ENCODE results near the gene SLC39A7. TPM values are rescaled to one million over a fixed set of nuclear protein-coding genes. Genes with fewer than 3 reads are reported as not detected.

The SLC39A7 gene
- total RNA-seq, 2 donors from 2014 or later, result 123 to 163 TPM

DNA sequence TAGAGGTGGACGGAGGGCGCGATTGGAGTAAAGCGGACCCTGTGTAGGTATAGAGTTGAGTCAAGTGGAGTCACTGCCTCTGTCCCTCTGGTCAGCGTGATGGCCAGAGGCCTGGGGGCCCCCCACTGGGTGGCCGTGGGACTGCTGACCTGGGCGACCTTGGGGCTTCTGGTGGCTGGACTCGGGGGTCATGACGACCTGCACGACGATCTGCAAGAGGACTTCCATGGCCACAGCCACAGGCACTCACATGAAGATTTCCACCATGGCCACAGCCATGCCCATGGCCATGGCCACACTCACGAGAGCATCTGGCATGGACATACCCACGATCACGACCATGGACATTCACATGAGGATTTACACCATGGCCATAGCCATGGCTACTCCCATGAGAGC is 479 bp downstream of the SLC39A7 start:
- Histone ChIP-seq H3K27me3 (ENCODE audit: control insufficient read depth, insufficient read depth, low read length, poor library complexity, severe bottlenecking) (no peaks in the 10 kb centered on the region), H3K9me3 (ENCODE audit: control insufficient read depth, low read length) (no peaks in the 10 kb centered on the region), H3K27ac (ENCODE audit: low read depth, low read length) (peak overlapping the region; percentile 95), H3K4me1 (ENCODE audit: control insufficient read depth, insufficient read depth, low read length) (peaks cover 7% of the 10 kb centered on the region), H3K4me3 (ENCODE audit: low read length) (peak overlapping the region; percentile 99), H3K36me3 (ENCODE audit: control insufficient read depth, insufficient read depth, low read length) (peaks cover 32% of the 10 kb centered on the region), H3K9ac (ENCODE audit: extremely low read depth, low read length, poor library complexity, severe bottlenecking) (peak overlapping the region; percentile 99)
- 7% methylated on average over 8 to 14 of the region's 14 CpGs for WGBS, 2 experiments (ENCODE audit: insufficient coverage in 1 of 2, insufficient read length in 1 of 2)
- H3K27me3 Mint-ChIP-seq (ENCODE audit: insufficient read depth), result peaks cover 10% of the 10 kb centered on the region
- DNase-seq, result no peak
- peaks cover 30% of the 10 kb centered on the region for H3K4me1 Mint-ChIP-seq
- H3K9me3 Mint-ChIP-seq, result no peaks in the 10 kb centered on the region
- peaks cover 32% of the 10 kb centered on the region for H3K36me3 Mint-ChIP-seq (ENCODE audit: low read depth)
- peak overlapping the region; percentile 99 for H3K27ac Mint-ChIP-seq
- H3K4me3 Mint-ChIP-seq, result peak overlapping the region; percentile 96
- TF ChIP-seq, protein P1, sequence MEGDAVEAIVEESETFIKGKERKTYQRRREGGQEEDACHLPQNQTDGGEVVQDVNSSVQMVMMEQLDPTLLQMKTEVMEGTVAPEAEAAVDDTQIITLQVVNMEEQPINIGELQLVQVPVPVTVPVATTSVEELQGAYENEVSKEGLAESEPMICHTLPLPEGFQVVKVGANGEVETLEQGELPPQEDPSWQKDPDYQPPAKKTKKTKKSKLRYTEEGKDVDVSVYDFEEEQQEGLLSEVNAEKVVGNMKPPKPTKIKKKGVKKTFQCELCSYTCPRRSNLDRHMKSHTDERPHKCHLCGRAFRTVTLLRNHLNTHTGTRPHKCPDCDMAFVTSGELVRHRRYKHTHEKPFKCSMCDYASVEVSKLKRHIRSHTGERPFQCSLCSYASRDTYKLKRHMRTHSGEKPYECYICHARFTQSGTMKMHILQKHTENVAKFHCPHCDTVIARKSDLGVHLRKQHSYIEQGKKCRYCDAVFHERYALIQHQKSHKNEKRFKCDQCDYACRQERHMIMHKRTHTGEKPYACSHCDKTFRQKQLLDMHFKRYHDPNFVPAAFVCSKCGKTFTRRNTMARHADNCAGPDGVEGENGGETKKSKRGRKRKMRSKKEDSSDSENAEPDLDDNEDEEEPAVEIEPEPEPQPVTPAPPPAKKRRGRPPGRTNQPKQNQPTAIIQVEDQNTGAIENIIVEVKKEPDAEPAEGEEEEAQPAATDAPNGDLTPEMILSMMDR (conservative IDR thresholded peaks at IDR 0.05), result peak; percentile 22

DNA sequence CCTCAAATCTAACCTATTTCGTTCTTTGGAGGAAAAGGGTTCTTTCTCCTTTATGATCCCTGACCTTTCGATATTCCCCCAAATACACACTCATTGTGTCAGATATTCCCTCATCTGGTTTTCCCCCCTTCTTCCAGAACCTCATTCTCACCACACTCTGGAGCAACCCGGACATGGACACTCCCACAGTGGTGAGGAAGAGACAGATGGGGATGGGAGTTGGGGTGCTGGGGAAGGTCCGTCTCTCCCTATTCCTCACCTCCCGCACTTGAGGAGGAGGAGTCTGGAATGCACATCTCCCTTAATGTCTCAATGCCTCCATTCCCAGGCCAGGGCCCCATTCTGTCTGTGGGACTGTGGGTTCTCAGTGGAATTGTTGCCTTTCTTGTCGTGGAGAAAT is 1.3 kb downstream of the SLC39A7 start:
- peak overlapping the region; percentile 99 for H3K27ac Mint-ChIP-seq
- WGBS, 2 experiments (ENCODE audit: insufficient coverage in 1 of 2, insufficient read length in 1 of 2), result 86 to 91% methylated on average over 2 to 5 of the region's 6 CpGs
- no peaks in the 10 kb centered on the region for H3K9me3 Mint-ChIP-seq
- peak overlapping the region; percentile 99 for H3K4me3 ChIP-seq (ENCODE audit: low read length)
- H3K36me3 Mint-ChIP-seq (ENCODE audit: low read depth), result peaks cover 26% of the 10 kb centered on the region
- H3K4me1 ChIP-seq (ENCODE audit: control insufficient read depth, insufficient read depth, low read length), result peaks cover 7% of the 10 kb centered on the region
- H3K9ac ChIP-seq (ENCODE audit: extremely low read depth, low read length, poor library complexity, severe bottlenecking), result peak overlapping the region; percentile 99
- peaks cover 18% of the 10 kb centered on the region for H3K27me3 Mint-ChIP-seq (ENCODE audit: insufficient read depth)
- no peaks in the 10 kb centered on the region for H3K9me3 ChIP-seq (ENCODE audit: control insufficient read depth, low read length)
- no peak for DNase-seq
- peaks cover 24% of the 10 kb centered on the region for H3K36me3 ChIP-seq (ENCODE audit: control insufficient read depth, insufficient read depth, low read length)
- peaks cover 30% of the 10 kb centered on the region for H3K4me1 Mint-ChIP-seq
- no peak overlapping the region for H3K27ac ChIP-seq (ENCODE audit: low read depth, low read length)
- H3K27me3 ChIP-seq (ENCODE audit: control insufficient read depth, insufficient read depth, low read length, poor library complexity, severe bottlenecking), result no peaks in the 10 kb centered on the region
- peak overlapping the region; percentile 96 for H3K4me3 Mint-ChIP-seq
- TF ChIP-seq, protein P1 (conservative IDR thresholded peaks at IDR 0.05), result no peak

DNA sequence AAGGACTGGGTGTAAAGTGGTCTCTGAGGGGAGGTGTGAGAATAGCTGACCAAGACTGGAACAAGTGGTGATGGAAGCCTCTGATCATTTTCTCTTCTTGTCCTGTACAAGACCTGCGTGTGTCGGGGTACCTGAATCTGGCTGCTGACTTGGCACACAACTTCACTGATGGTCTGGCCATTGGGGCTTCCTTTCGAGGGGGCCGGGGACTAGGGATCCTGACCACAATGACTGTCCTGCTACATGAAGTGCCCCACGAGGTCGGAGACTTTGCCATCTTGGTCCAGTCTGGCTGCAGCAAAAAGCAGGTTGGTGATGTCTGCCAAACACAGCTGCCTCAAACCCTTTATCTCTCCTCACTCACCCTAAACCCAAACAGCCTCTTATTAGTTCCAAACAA is 2.1 kb downstream of the SLC39A7 start:
- Histone ChIP-seq H3K4me1 (ENCODE audit: control insufficient read depth, insufficient read depth, low read length) (peaks cover 7% of the 10 kb centered on the region), H3K9ac (ENCODE audit: extremely low read depth, low read length, poor library complexity, severe bottlenecking) (no peak overlapping the region), H3K27me3 (ENCODE audit: control insufficient read depth, insufficient read depth, low read length, poor library complexity, severe bottlenecking) (no peaks in the 10 kb centered on the region), H3K27ac (ENCODE audit: low read depth, low read length) (no peak overlapping the region), H3K9me3 (ENCODE audit: control insufficient read depth, low read length) (no peaks in the 10 kb centered on the region), H3K4me3 (ENCODE audit: low read length) (peak overlapping the region; percentile 99), H3K36me3 (ENCODE audit: control insufficient read depth, insufficient read depth, low read length) (peaks cover 22% of the 10 kb centered on the region)
- Mint-ChIP-seq H3K27ac (peak overlapping the region; percentile 99), H3K4me1 (peaks cover 30% of the 10 kb centered on the region), H3K36me3 (ENCODE audit: low read depth) (peaks cover 24% of the 10 kb centered on the region), H3K4me3 (peak overlapping the region; percentile 96), H3K27me3 (ENCODE audit: insufficient read depth) (peaks cover 23% of the 10 kb centered on the region), H3K9me3 (no peaks in the 10 kb centered on the region)
- 87 to 93% methylated on average over 5 to 6 of the region's 6 CpGs for WGBS, 2 experiments (ENCODE audit: insufficient coverage in 1 of 2, insufficient read length in 1 of 2)
- no peak for DNase-seq
- TF ChIP-seq, protein P1 (conservative IDR thresholded peaks at IDR 0.05), result no peak

Data from endodermal cell (in vitro differentiated cells).